ENCODE results near the gene PPIC. TPM values are rescaled to one million over a fixed set of nuclear protein-coding genes. Genes with fewer than 3 reads are reported as not detected.

The PPIC gene
- total and polyA plus RNA-seq, 2 donors (not counting 3 experiments of a cell fraction or from before 2014, with no cell fraction given), result 26.5 to 36.4 TPM

GRCh38 chr5:122984425-122984824, 52.1 kb downstream of the PPIC start:
- intact Hi-C loops (cut with micrococcal nuclease), result no loop called here
- Histone ChIP-seq H3K9me3 (replicated peaks; ENCODE audit: control insufficient read depth, insufficient read depth, low read length) (no peaks in the 10 kb centered on the region), H3K4me3 (replicated peaks in 1 of 3; ENCODE audit: insufficient read depth in 1 of 3, low read depth in 1 of 3, low read length in 3 of 3) (no peak overlapping the region), H3K9ac (replicated peaks; ENCODE audit: extremely low read depth, insufficient read depth, low read length) (no peak overlapping the region), H4K20me1 (replicated peaks; ENCODE audit: control insufficient read depth, extremely low read depth, insufficient read depth, low read length) (no peaks in the 10 kb centered on the region), H3K9me1 (replicated peaks; ENCODE audit: control insufficient read depth, extremely low read depth, insufficient read depth, low read length) (no peaks in the 10 kb centered on the region), H3K36me3 (ENCODE audit: control insufficient read depth in 2 of 2, extremely low read depth in 1 of 2, insufficient read depth in 2 of 2, low read length in 2 of 2) (no peaks in the 10 kb centered on the region), H3K27ac (ENCODE audit: insufficient read depth, low read depth, low read length) (no peak overlapping the region), H3K27me3 (ENCODE audit: control insufficient read depth in 2 of 2, insufficient read depth in 2 of 2, low read length in 2 of 2) (no peaks in the 10 kb centered on the region), H3K4me1 (ENCODE audit: control insufficient read depth, extremely low read depth, insufficient read depth, low read length) (peaks cover 11% of the 10 kb centered on the region), H3K4me2 (ENCODE audit: insufficient read depth, low read length) (no peak overlapping the region), H3K79me2 (ENCODE audit: control insufficient read depth, insufficient read depth, low read length) (no peaks in the 10 kb centered on the region), H2AFZ (ENCODE audit: low read depth, low read length) (no peak overlapping the region)
- no peak for TF ChIP-seq FOS (IDR thresholded peaks at IDR 0.05; ENCODE audit: borderline replicate concordance, insufficient read depth, low read length)
- no peak for TF ChIP-seq MAX (IDR thresholded peaks at IDR 0.05; ENCODE audit: insufficient read depth, insufficient read length)
- no peak for TF ChIP-seq MYC (IDR thresholded peaks at IDR 0.05; ENCODE audit: low read depth, low read length)
- DNase-seq (ENCODE audit: low read depth, low spot score), result no peak
- BruUV-seq (replicated peaks), result no TSS peak
- ChIA-PET CTCF (no interaction called here), POLR2A (no interaction called here)
- no peak for FAIRE-seq
- dilution Hi-C loops (cut with MboI; ENCODE audit: extremely low pct_ligation_motif_present, low sequenced_read_pairs), result no loop called here

- Histone ChIP-seq H3K4me3 (replicated peaks in 1 of 3; ENCODE audit: insufficient read depth in 1 of 3, low read depth in 1 of 3, low read length in 3 of 3) (no peak overlapping the region), H2AFZ (ENCODE audit: low read depth, low read length) (no peak overlapping the region), H4K20me1 (replicated peaks; ENCODE audit: control insufficient read depth, extremely low read depth, insufficient read depth, low read length) (no peaks in the 10 kb centered on the region), H3K36me3 (ENCODE audit: control insufficient read depth in 2 of 2, extremely low read depth in 1 of 2, insufficient read depth in 2 of 2, low read length in 2 of 2) (no peaks in the 10 kb centered on the region), H3K27ac (ENCODE audit: insufficient read depth, low read depth, low read length) (no peak overlapping the region), H3K9ac (replicated peaks; ENCODE audit: extremely low read depth, insufficient read depth, low read length) (no peak overlapping the region), H3K79me2 (ENCODE audit: control insufficient read depth, insufficient read depth, low read length) (no peaks in the 10 kb centered on the region), H3K27me3 (ENCODE audit: control insufficient read depth in 2 of 2, insufficient read depth in 2 of 2, low read length in 2 of 2) (no peaks in the 10 kb centered on the region), H3K4me1 (ENCODE audit: control insufficient read depth, extremely low read depth, insufficient read depth, low read length) (peaks cover 11% of the 10 kb centered on the region), H3K4me2 (ENCODE audit: insufficient read depth, low read length) (peak overlapping the region; percentile 35), H3K9me3 (replicated peaks; ENCODE audit: control insufficient read depth, insufficient read depth, low read length) (no peaks in the 10 kb centered on the region), H3K9me1 (replicated peaks; ENCODE audit: control insufficient read depth, extremely low read depth, insufficient read depth, low read length) (no peaks in the 10 kb centered on the region)
- no TSS peak for BruUV-seq (replicated peaks)
- intact Hi-C loops (cut with micrococcal nuclease), result no loop called here
- ChIA-PET CTCF (no interaction called here), POLR2A (no interaction called here)
- no peak for TF ChIP-seq FOS (IDR thresholded peaks at IDR 0.05; ENCODE audit: borderline replicate concordance, insufficient read depth, low read length)
- no peak for TF ChIP-seq POLR2A (IDR thresholded peaks at IDR 0.05; ENCODE audit: low read depth, low read length)
- TF ChIP-seq CTCF (IDR thresholded peaks at IDR 0.05; ENCODE audit: extremely low read depth in 1 of 2, insufficient read depth in 1 of 2, low read depth in 1 of 2, low read length in 2 of 2), result no peak
- TF ChIP-seq POLR2AphosphoS5 (IDR thresholded peaks at IDR 0.05; ENCODE audit: insufficient read depth, low read depth, low read length), result no peak
- no peak for TF ChIP-seq EZH2 (IDR thresholded peaks at IDR 0.05; ENCODE audit: borderline replicate concordance, low read depth, low read length, severe bottlenecking)
- TF ChIP-seq GATA2 (IDR thresholded peaks at IDR 0.05; ENCODE audit: insufficient read depth, insufficient read length, low read depth, low read length), result no peak
- TF ChIP-seq MAX (IDR thresholded peaks at IDR 0.05; ENCODE audit: insufficient read depth, insufficient read length), result no peak
- no peak for TF ChIP-seq MYC (IDR thresholded peaks at IDR 0.05; ENCODE audit: low read depth, low read length)
- TF ChIP-seq JUN (IDR thresholded peaks at IDR 0.05; ENCODE audit: borderline replicate concordance, insufficient read depth, insufficient read length, low read depth), result no peak
- DNase-seq (ENCODE audit: low read depth, low spot score), result no peak
- dilution Hi-C loops (cut with MboI; ENCODE audit: extremely low pct_ligation_motif_present, low sequenced_read_pairs), result no loop called here
- FAIRE-seq, result no peak
Measured at GRCh38 chr5:122982376-122982775, 54.1 kb downstream of the PPIC start.

Data from endothelial cell of umbilical vein (primary cell).